ENCODE measurements around the gene TUBGCP2. TPM values are rescaled to one million over a fixed set of nuclear protein-coding genes. Genes with fewer than 3 reads are reported as not detected.
"Not testable (repeated sequence)": the region's sequence is repeated elsewhere in the genome, so short reads cannot be mapped to it uniquely, and the experiment has no call there.

TUBGCP2 gene
- total RNA-seq, 4 donors from 2014 or later: 41.1 to 75.7 (median 43.5) TPM

GRCh38 chr10:133326745-133327650 is 18.3 kb upstream of the TUBGCP2 start:
- 25 to 26% methylated on average over 17 to 18 of the region's 28 CpGs for WGBS, 2 donors
- intact Hi-C loops (cut with DNase I; ENCODE audit: low total_unique reads): no loop called here
- no peak for TF ChIP-seq CTCF (IDR thresholded peaks at IDR 0.05)
- H3K4me3 ChIP-seq (ENCODE audit: low read depth, poor library complexity, severe bottlenecking): no peak overlapping the region
- DNase-seq (ENCODE audit: low spot score in 2 of 2): no peak

GRCh38 chr10:133326223-133326551 is 17.5 kb upstream of the TUBGCP2 start:
- TF ChIP-seq POLR2A (IDR thresholded peaks at IDR 0.05) (no peak), CTCF (IDR thresholded peaks at IDR 0.05) (no peak)
- no peak overlapping the region for H3K4me3 ChIP-seq (ENCODE audit: low read depth, poor library complexity, severe bottlenecking)
- WGBS, 2 donors: 35 to 36% methylated on average over 9 of the region's 9 CpGs
- intact Hi-C loops (cut with DNase I; ENCODE audit: low total_unique reads): no loop called here
- no peak for DNase-seq (ENCODE audit: low spot score in 2 of 2)

- no peak for TF ChIP-seq CTCF (IDR thresholded peaks at IDR 0.05)
- TF ChIP-seq POLR2A (IDR thresholded peaks at IDR 0.05): no peak
- WGBS, 2 donors: 2 to 9% methylated on average over 16 to 72 of the region's 91 CpGs
- H3K4me3 ChIP-seq (ENCODE audit: low read depth, poor library complexity, severe bottlenecking): peak overlapping the region; percentile 17
- intact Hi-C loops (cut with DNase I; ENCODE audit: low total_unique reads): no loop called here
- no peak for DNase-seq (ENCODE audit: low spot score in 2 of 2)
These were observed 17.0 kb upstream of the TUBGCP2 start for GRCh38 chr10:133325440-133326222.

GRCh38 chr10:133324857-133325260 is 16.2 kb upstream of the TUBGCP2 start:
- intact Hi-C loops (cut with DNase I; ENCODE audit: low total_unique reads): no loop called here
- no peak overlapping the region for H3K4me3 ChIP-seq (ENCODE audit: low read depth, poor library complexity, severe bottlenecking)
- DNase-seq (ENCODE audit: low spot score in 2 of 2): no peak
- WGBS, 2 donors: 16 to 22% methylated on average over 7 to 16 of the region's 20 CpGs
- no peak for TF ChIP-seq POLR2A (IDR thresholded peaks at IDR 0.05)
- no peak for TF ChIP-seq CTCF (IDR thresholded peaks at IDR 0.05)

GRCh38 chr10:133324198-133324792 is 15.6 kb upstream of the TUBGCP2 start:
- WGBS, 2 donors: 9 to 11% methylated on average over 4 to 5 of the region's 13 CpGs
- TF ChIP-seq POLR2A (IDR thresholded peaks at IDR 0.05) (no peak), CTCF (IDR thresholded peaks at IDR 0.05) (no peak)
- H3K4me3 ChIP-seq (ENCODE audit: low read depth, poor library complexity, severe bottlenecking): no peak overlapping the region
- DNase-seq (ENCODE audit: low spot score in 2 of 2): no peak
- intact Hi-C loops (cut with DNase I; ENCODE audit: low total_unique reads): no loop called here

- WGBS, 2 donors: 72 to 74% methylated on average over 12 to 13 of the region's 14 CpGs
These were observed 13.5 kb upstream of the TUBGCP2 start for GRCh38 chr10:133322064-133322709.

GRCh38 chr10:133320852-133321422 is 12.3 kb upstream of the TUBGCP2 start:
- H3K4me3 ChIP-seq (ENCODE audit: low read depth, poor library complexity, severe bottlenecking); intact Hi-C loops (cut with DNase I; ENCODE audit: low total_unique reads); DNase-seq (ENCODE audit: low spot score in 2 of 2): not testable (repeated sequence)
- 91 to 92% methylated on average over 6 of the region's 6 CpGs for WGBS, 2 donors

More at GRCh38 chr10:133322064-133322709, 13.5 kb upstream of the TUBGCP2 start:
- intact Hi-C loops (cut with DNase I; ENCODE audit: low total_unique reads); DNase-seq (ENCODE audit: low spot score in 2 of 2); H3K4me3 ChIP-seq (ENCODE audit: low read depth, poor library complexity, severe bottlenecking): not testable (repeated sequence)
